ENCODE data around the gene GASK1A. TPM values are rescaled to one million over a fixed set of nuclear protein-coding genes. Genes with fewer than 3 reads are reported as not detected.

The GASK1A gene
- total and polyA plus RNA-seq, 2 donors (not counting 1 experiment from before 2014, with no cell fraction given) = 0.14 to 1.8 TPM

- no peaks in the 10 kb centered on the region for H3K4me1 ChIP-seq (ENCODE audit: control insufficient read depth, extremely low read depth, insufficient read depth, low read length)
- H4K20me1 ChIP-seq (ENCODE audit: control insufficient read depth, extremely low read depth, insufficient read depth, low read length) = no peaks in the 10 kb centered on the region
- no peaks in the 10 kb centered on the region for H3K36me3 ChIP-seq (ENCODE audit: control insufficient read depth, insufficient read depth, low read length)
- no peak overlapping the region for H3K4me3 ChIP-seq (replicated peaks in 1 of 4; ENCODE audit: control extremely low read depth in 1 of 4, insufficient read depth in 1 of 4, low read depth in 3 of 4, low read length in 4 of 4)
- no peak overlapping the region for H2AFZ ChIP-seq (ENCODE audit: low read length)
- no peak overlapping the region for H3K9ac ChIP-seq (ENCODE audit: insufficient read depth, low read length)
- no peak overlapping the region for H3K27ac ChIP-seq (ENCODE audit: insufficient read depth, low read length)
- no peaks in the 10 kb centered on the region for H3K9me3 ChIP-seq (ENCODE audit: control insufficient read depth, insufficient read depth, low read depth, low read length)
- no peak for TF ChIP-seq EZH2 (IDR thresholded peaks at IDR 0.05; ENCODE audit: low read length, missing control alignments)
- peak; percentile 43 to 50 for TF ChIP-seq CTCF (conservative IDR thresholded peaks at IDR 0.05 in 1 of 2, IDR thresholded peaks at IDR 0.05 in 1 of 2; ENCODE audit: low read depth in 1 of 2, low read length in 2 of 2)
- no peak for DNase-seq (ENCODE audit: low read depth in 2 of 2)
- H3K79me2 ChIP-seq (ENCODE audit: control insufficient read depth, insufficient read depth, low read length) = no peaks in the 10 kb centered on the region
- H3K27me3 ChIP-seq (ENCODE audit: control insufficient read depth, insufficient read depth, low read length) = no peaks in the 10 kb centered on the region
- no peak overlapping the region for H3K4me2 ChIP-seq (ENCODE audit: extremely low read depth, insufficient read depth, low read length)
Observed at GRCh38 chr3:43071313-43071893, 92.3 kb downstream of the GASK1A start.

GRCh38 chr3:43072361-43072760 lies 93.2 kb downstream of the GASK1A start:
- Histone ChIP-seq H3K27me3 (ENCODE audit: control insufficient read depth, insufficient read depth, low read length) (no peaks in the 10 kb centered on the region), H3K79me2 (ENCODE audit: control insufficient read depth, insufficient read depth, low read length) (no peaks in the 10 kb centered on the region), H3K9ac (ENCODE audit: insufficient read depth, low read length) (no peak overlapping the region), H2AFZ (ENCODE audit: low read length) (no peak overlapping the region), H4K20me1 (ENCODE audit: control insufficient read depth, extremely low read depth, insufficient read depth, low read length) (no peaks in the 10 kb centered on the region), H3K4me2 (ENCODE audit: extremely low read depth, insufficient read depth, low read length) (no peak overlapping the region), H3K9me3 (ENCODE audit: control insufficient read depth, insufficient read depth, low read depth, low read length) (no peaks in the 10 kb centered on the region), H3K4me1 (ENCODE audit: control insufficient read depth, extremely low read depth, insufficient read depth, low read length) (no peaks in the 10 kb centered on the region), H3K27ac (ENCODE audit: insufficient read depth, low read length) (no peak overlapping the region), H3K36me3 (ENCODE audit: control insufficient read depth, insufficient read depth, low read length) (no peaks in the 10 kb centered on the region), H3K4me3 (replicated peaks in 1 of 4; ENCODE audit: control extremely low read depth in 1 of 4, insufficient read depth in 1 of 4, low read depth in 3 of 4, low read length in 4 of 4) (no peak overlapping the region)
- no peak for TF ChIP-seq CTCF (conservative IDR thresholded peaks at IDR 0.05 in 1 of 2, IDR thresholded peaks at IDR 0.05 in 1 of 2; ENCODE audit: low read depth in 1 of 2, low read length in 2 of 2)
- TF ChIP-seq EZH2 (IDR thresholded peaks at IDR 0.05; ENCODE audit: low read length, missing control alignments) = no peak
- DNase-seq (ENCODE audit: low read depth in 2 of 2) = no peak

GRCh38 chr3:43073116-43073835 lies 94.2 kb downstream of the GASK1A start:
- DNase-seq (ENCODE audit: low read depth in 2 of 2) = no peak
- TF ChIP-seq EZH2 (IDR thresholded peaks at IDR 0.05; ENCODE audit: low read length, missing control alignments) (no peak), CTCF (conservative IDR thresholded peaks at IDR 0.05 in 1 of 2, IDR thresholded peaks at IDR 0.05 in 1 of 2; ENCODE audit: low read depth in 1 of 2, low read length in 2 of 2) (no peak)
- H3K36me3 ChIP-seq (ENCODE audit: control insufficient read depth, insufficient read depth, low read length) = no peaks in the 10 kb centered on the region

More at GRCh38 chr3:43073116-43073835, 94.2 kb downstream of the GASK1A start:
- H4K20me1 ChIP-seq (ENCODE audit: control insufficient read depth, extremely low read depth, insufficient read depth, low read length) = no peaks in the 10 kb centered on the region
- H3K27ac ChIP-seq (ENCODE audit: insufficient read depth, low read length) = no peak overlapping the region
- no peak overlapping the region for H3K4me2 ChIP-seq (ENCODE audit: extremely low read depth, insufficient read depth, low read length)
- H2AFZ ChIP-seq (ENCODE audit: low read length) = no peak overlapping the region
- no peaks in the 10 kb centered on the region for H3K4me1 ChIP-seq (ENCODE audit: control insufficient read depth, extremely low read depth, insufficient read depth, low read length)
- H3K79me2 ChIP-seq (ENCODE audit: control insufficient read depth, insufficient read depth, low read length) = no peaks in the 10 kb centered on the region
- no peak overlapping the region for H3K9ac ChIP-seq (ENCODE audit: insufficient read depth, low read length)
- H3K4me3 ChIP-seq (replicated peaks in 1 of 4; ENCODE audit: control extremely low read depth in 1 of 4, insufficient read depth in 1 of 4, low read depth in 3 of 4, low read length in 4 of 4) = no peak overlapping the region
- H3K9me3 ChIP-seq (ENCODE audit: control insufficient read depth, insufficient read depth, low read depth, low read length) = no peaks in the 10 kb centered on the region
- no peaks in the 10 kb centered on the region for H3K27me3 ChIP-seq (ENCODE audit: control insufficient read depth, insufficient read depth, low read length)

Measured in fibroblast of lung (primary cell).